Breast epithelium (tissue), 3 donors: ENCODE measurements around the gene PON2.

Source experiments
- POLR2A ChIP-seq: fragments of 450-650 bp; IDR thresholded peaks from one replicate; pipeline ENCODE4 v1.6.1; 2016; ENCODE audit warnings: antibody characterized with exemption, mild to moderate bottlenecking, moderate library complexity
- POLR2AphosphoS5 ChIP-seq, 3 donors: sonication (generic); formaldehyde crosslinking; IDR thresholded peaks; one replicate each; pipeline ENCODE4 v1.6.1; 2017; ENCODE audit warnings: antibody characterized with exemption in 3 of 3
- TF ChIP-seq, protein P1 (sequence below), 3 donors: fragments of 450-650 bp; IDR thresholded peaks; one replicate each; pipeline ENCODE4 v1.5.1; 2016 to 2017; ENCODE audit warnings: antibody characterized with exemption in 3 of 3, mild to moderate bottlenecking in 3 of 3, moderate library complexity in 3 of 3

DNA sequence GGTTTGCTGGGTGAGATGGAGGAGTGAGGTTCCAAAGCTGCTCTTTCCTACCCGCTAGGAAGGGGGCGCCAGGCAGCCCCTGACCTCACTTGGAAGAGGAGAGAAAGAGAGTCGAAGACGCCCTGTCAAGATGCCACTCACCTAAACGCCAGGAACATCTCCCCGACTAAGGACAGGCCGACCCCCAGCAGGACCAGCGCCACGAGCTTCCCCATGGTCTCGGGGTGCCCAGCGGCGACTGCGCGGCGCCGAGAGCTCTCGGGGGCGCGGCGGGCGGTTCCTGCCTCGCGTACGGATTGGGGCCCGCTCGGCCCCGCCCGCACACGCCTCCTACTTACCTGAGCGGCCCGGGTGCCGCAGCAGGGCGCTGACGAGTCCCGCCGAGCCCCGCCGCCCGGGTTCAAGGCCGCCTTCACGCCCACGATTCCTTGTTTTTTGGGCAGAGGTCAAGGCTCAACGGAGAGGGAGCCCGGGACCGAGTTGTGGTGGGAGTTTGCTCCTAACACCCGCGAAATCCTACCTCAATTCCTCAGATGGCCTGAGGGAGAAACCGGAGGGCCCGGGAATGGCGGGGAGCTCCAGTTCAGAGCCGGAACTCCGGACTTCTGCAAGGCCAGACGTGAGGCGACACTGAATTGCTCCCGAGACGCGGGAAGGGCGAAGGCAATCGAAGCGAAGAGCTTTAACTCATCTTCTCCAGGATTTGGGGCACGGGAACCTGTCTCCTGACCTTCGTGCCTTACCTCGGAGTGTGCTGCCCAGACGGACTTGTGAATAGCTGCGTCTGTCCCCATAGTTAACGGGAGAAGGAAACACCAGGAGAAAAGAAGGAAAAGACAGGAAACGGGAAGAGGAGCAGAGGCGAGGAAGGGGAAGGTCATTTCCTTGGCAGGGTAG is 38.4 kb downstream of the PON2 start, which contains the start of gene PON3:
- TF ChIP-seq, protein P1, sequence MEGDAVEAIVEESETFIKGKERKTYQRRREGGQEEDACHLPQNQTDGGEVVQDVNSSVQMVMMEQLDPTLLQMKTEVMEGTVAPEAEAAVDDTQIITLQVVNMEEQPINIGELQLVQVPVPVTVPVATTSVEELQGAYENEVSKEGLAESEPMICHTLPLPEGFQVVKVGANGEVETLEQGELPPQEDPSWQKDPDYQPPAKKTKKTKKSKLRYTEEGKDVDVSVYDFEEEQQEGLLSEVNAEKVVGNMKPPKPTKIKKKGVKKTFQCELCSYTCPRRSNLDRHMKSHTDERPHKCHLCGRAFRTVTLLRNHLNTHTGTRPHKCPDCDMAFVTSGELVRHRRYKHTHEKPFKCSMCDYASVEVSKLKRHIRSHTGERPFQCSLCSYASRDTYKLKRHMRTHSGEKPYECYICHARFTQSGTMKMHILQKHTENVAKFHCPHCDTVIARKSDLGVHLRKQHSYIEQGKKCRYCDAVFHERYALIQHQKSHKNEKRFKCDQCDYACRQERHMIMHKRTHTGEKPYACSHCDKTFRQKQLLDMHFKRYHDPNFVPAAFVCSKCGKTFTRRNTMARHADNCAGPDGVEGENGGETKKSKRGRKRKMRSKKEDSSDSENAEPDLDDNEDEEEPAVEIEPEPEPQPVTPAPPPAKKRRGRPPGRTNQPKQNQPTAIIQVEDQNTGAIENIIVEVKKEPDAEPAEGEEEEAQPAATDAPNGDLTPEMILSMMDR (IDR thresholded peaks at IDR 0.05): peak in 1 of 3 donors; percentile 21
- peak in 2 of 3 donors; percentile 23 to 43 for TF ChIP-seq POLR2AphosphoS5 (IDR thresholded peaks at IDR 0.05)
- no peak for TF ChIP-seq POLR2A
